ENCODE results near the gene TTC7B. TPM values are rescaled to one million over a fixed set of nuclear protein-coding genes. Genes with fewer than 3 reads are reported as not detected.

The TTC7B gene
- total and polyA plus RNA-seq, 2 donors (not counting 3 experiments of a cell fraction or from before 2014, with no cell fraction given): 46.8 to 76.5 TPM

- Histone ChIP-seq H3K79me2 (ENCODE audit: control insufficient read depth, insufficient read depth, low read length) (no peaks in the 10 kb centered on the region), H3K9me1 (replicated peaks; ENCODE audit: control insufficient read depth, extremely low read depth, insufficient read depth, low read length) (no peaks in the 10 kb centered on the region), H3K9me3 (replicated peaks; ENCODE audit: control insufficient read depth, insufficient read depth, low read length) (no peaks in the 10 kb centered on the region), H3K4me3 (replicated peaks in 1 of 3; ENCODE audit: insufficient read depth in 1 of 3, low read depth in 1 of 3, low read length in 3 of 3) (no peak overlapping the region), H4K20me1 (replicated peaks; ENCODE audit: control insufficient read depth, extremely low read depth, insufficient read depth, low read length) (no peaks in the 10 kb centered on the region), H3K9ac (replicated peaks; ENCODE audit: extremely low read depth, insufficient read depth, low read length) (no peak overlapping the region), H3K27ac (ENCODE audit: insufficient read depth, low read depth, low read length) (no peak overlapping the region), H3K4me2 (ENCODE audit: insufficient read depth, low read length) (no peak overlapping the region), H3K27me3 (ENCODE audit: control insufficient read depth in 2 of 2, insufficient read depth in 2 of 2, low read length in 2 of 2) (no peaks in the 10 kb centered on the region), H3K4me1 (ENCODE audit: control insufficient read depth, extremely low read depth, insufficient read depth, low read length) (no peaks in the 10 kb centered on the region), H2AFZ (ENCODE audit: low read depth, low read length) (no peak overlapping the region), H3K36me3 (ENCODE audit: control insufficient read depth in 2 of 2, extremely low read depth in 1 of 2, insufficient read depth in 2 of 2, low read length in 2 of 2) (peaks cover 0 to 7% of the 10 kb centered on the region in 2 experiments)
- ChIA-PET CTCF (interaction anchor here (1.0 to 1.2 kb wide), 3 partner anchors 12 to 25 kb away, joined by 3 read pairs; no protein-coding TSS in a partner anchor), POLR2A (interaction anchor here (1.7 kb wide), 1 partner anchor 266 kb away, joined by 3 read pairs; no protein-coding TSS in a partner anchor)
- intact Hi-C loops (cut with micrococcal nuclease) (no loop called here), dilution Hi-C loops (cut with MboI; ENCODE audit: extremely low pct_ligation_motif_present, low sequenced_read_pairs) (no loop called here)
- TF ChIP-seq EZH2 (IDR thresholded peaks at IDR 0.05; ENCODE audit: borderline replicate concordance, low read depth, low read length, severe bottlenecking): no peak
- no peak for TF ChIP-seq MYC (IDR thresholded peaks at IDR 0.05; ENCODE audit: low read depth, low read length)
- TF ChIP-seq JUN (IDR thresholded peaks at IDR 0.05; ENCODE audit: borderline replicate concordance, insufficient read depth, insufficient read length, low read depth): no peak
- TF ChIP-seq MAX (IDR thresholded peaks at IDR 0.05; ENCODE audit: insufficient read depth, insufficient read length): no peak
- TF ChIP-seq GATA2 (IDR thresholded peaks at IDR 0.05; ENCODE audit: insufficient read depth, insufficient read length, low read depth, low read length): no peak
- no peak for TF ChIP-seq FOS (IDR thresholded peaks at IDR 0.05; ENCODE audit: borderline replicate concordance, insufficient read depth, low read length)
- TF ChIP-seq CTCF (IDR thresholded peaks at IDR 0.05; ENCODE audit: extremely low read depth in 1 of 2, insufficient read depth in 1 of 2, low read depth in 1 of 2, low read length in 2 of 2): no peak
- TF ChIP-seq POLR2AphosphoS5 (IDR thresholded peaks at IDR 0.05; ENCODE audit: insufficient read depth, low read depth, low read length): no peak
- no peak for TF ChIP-seq POLR2A (IDR thresholded peaks at IDR 0.05; ENCODE audit: low read depth, low read length)
- FAIRE-seq (no peak), DNase-seq (ENCODE audit: low read depth, low spot score) (no peak)
- no TSS peak for BruUV-seq (replicated peaks)
Measured at GRCh38 chr14:90663680-90664079, 152.6 kb downstream of the TTC7B start.

Data from endothelial cell of umbilical vein (primary cell).